Mesendoderm (in vitro differentiated cells): ENCODE results near the gene PCDHB16.
"Not testable (repeated sequence)": the region's sequence is repeated elsewhere in the genome, so short reads cannot be mapped to it uniquely, and the experiment has no call there.

Source experiments
- DNase-seq: peaks from one replicate; pipeline ENCODE4 v3.0.0; 2013
- H2AK5ac ChIP-seq: 2 replicates; pipeline ENCODE4 v1.6.1; 2013; ENCODE audit warnings: low read length, inconsistent platforms
- H2BK120ac ChIP-seq: 2 replicates; pipeline ENCODE4 v1.6.1; 2013; ENCODE audit warnings: low read depth, mild to moderate bottlenecking, low read length, moderate library complexity, mixed read lengths
- H2BK15ac ChIP-seq: replicated peaks from 2 replicates; pipeline ENCODE4 v1.6.1; 2013; ENCODE audit warnings: low read depth, mild to moderate bottlenecking, moderate library complexity
- H2BK5ac ChIP-seq: 2 replicates; pipeline ENCODE4 v1.6.1; 2013; ENCODE audit warnings: low read length, inconsistent platforms
- H3K18ac ChIP-seq: 2 replicates; pipeline ENCODE4 v1.6.1; 2013; ENCODE audit warnings: mild to moderate bottlenecking, low read length, mixed read lengths
- H3K23ac ChIP-seq: one replicate; pipeline ENCODE4 v1.6.1; 2013; ENCODE audit warnings: low read length
- H3K27ac ChIP-seq: 2 replicates; pipeline ENCODE4 v1.5.1; 2013; ENCODE audit warnings: low read depth, mild to moderate bottlenecking, inconsistent platforms, low read length, moderate library complexity
- H3K27me3 ChIP-seq: 2 replicates; pipeline ENCODE4 v1.6.1; 2013; ENCODE audit warnings: low read length, control low read depth, mild to moderate bottlenecking, inconsistent platforms; ENCODE audit not compliant: insufficient read depth, poor library complexity
- H3K36me3 ChIP-seq: 2 replicates; pipeline ENCODE4 v1.6.1; 2013; ENCODE audit warnings: low read length, inconsistent platforms; ENCODE audit not compliant: control insufficient read depth, insufficient read depth
- H3K4ac ChIP-seq: one replicate; pipeline ENCODE4 v1.6.1; 2013; ENCODE audit warnings: low read depth, mild to moderate bottlenecking, low read length, moderate library complexity
- H3K4me1 ChIP-seq: 2 replicates; pipeline ENCODE4 v1.6.1; 2013; ENCODE audit warnings: low read depth, low read length, inconsistent platforms; ENCODE audit not compliant: control insufficient read depth
- H3K4me2 ChIP-seq: 2 replicates; pipeline ENCODE4 v1.6.1; 2013; ENCODE audit warnings: low read length
- H3K4me3 ChIP-seq: 2 replicates; pipeline ENCODE4 v1.5.1; 2013; ENCODE audit warnings: mild to moderate bottlenecking, low read length
- H3K56ac ChIP-seq: one replicate; pipeline ENCODE4 v1.6.1; 2013; ENCODE audit warnings: low read length
- H3K79me1 ChIP-seq: 2 replicates; pipeline ENCODE4 v1.6.1; 2013; ENCODE audit warnings: low read length, inconsistent platforms
- H3K79me2 ChIP-seq: 2 replicates; pipeline ENCODE4 v1.6.1; 2013; ENCODE audit warnings: mild to moderate bottlenecking, low read length; ENCODE audit not compliant: control insufficient read depth, insufficient read depth
- H3K9ac ChIP-seq: 2 replicates; pipeline ENCODE4 v1.6.1; 2013; ENCODE audit warnings: low read length, inconsistent platforms
- H4K5ac ChIP-seq: one replicate; pipeline ENCODE4 v1.6.1; 2013; ENCODE audit warnings: low read length
- H4K8ac ChIP-seq: one replicate; pipeline ENCODE4 v1.6.1; 2013; ENCODE audit warnings: low read depth, mild to moderate bottlenecking, control low read depth, low read length, moderate library complexity
- WGBS: extraction: QIAGEN DNeasy Blood & Tissue Kit; methylation state at CpG from one replicate; pipeline ENCODE4 v1.1.7; 2013; ENCODE audit warnings: low lambda C conversion rate, missing lambda C conversion rate; ENCODE audit not compliant: insufficient coverage; ENCODE audit errors: extremely low coverage; 5-methylcytosine and 5-hydroxymethylcytosine counted together

Gene PCDHB16

GRCh38 chr5:141223112-141223783, 41.1 kb downstream of the PCDHB16 start, which contains the start of gene PCDHB14:
PCDHB14 (plus strand) TSS chr5:141223343; CDS start chr5:141223506, 163 bp downstream.
- Histone ChIP-seq H3K4me3 (no peak within 1 kb of the TSS), H3K4ac (peak within 1 kb of the TSS; percentile 81), H2BK5ac (no peak within 1 kb of the TSS), H2BK120ac (no peak within 1 kb of the TSS), H3K4me2 (no peak within 1 kb of the TSS), H2AK5ac (no peak within 1 kb of the TSS), H3K18ac (peak within 1 kb of the TSS; percentile 90), H3K9ac (peak within 1 kb of the TSS; percentile 54), H2BK15ac (no peak within 1 kb of the TSS), H3K56ac (peak within 1 kb of the TSS; percentile 71), H3K79me2 (no peaks in the 10 kb centered on the region), H3K27ac (no peak within 1 kb of the TSS), H4K5ac (no peak within 1 kb of the TSS), H3K23ac (no peak within 1 kb of the TSS), H3K79me1 (no peaks in the 10 kb centered on the region), H4K8ac (no peak within 1 kb of the TSS), H3K27me3 (no peaks in the 10 kb centered on the region), H3K4me1 (no peaks in the 10 kb centered on the region), H3K36me3 (no peaks in the 10 kb centered on the region)
- WGBS, result no CpG with 5 or more reads among the region's 15 CpGs
- DNase-seq, result peak; percentile 86

GRCh38 chr5:141224844-141225243, 42.7 kb downstream of the PCDHB16 start:
- not testable (repeated sequence) for H3K27ac ChIP-seq, H2BK5ac ChIP-seq, H3K9ac ChIP-seq, H4K8ac ChIP-seq, H3K18ac ChIP-seq, H2BK120ac ChIP-seq, H4K5ac ChIP-seq, H3K4ac ChIP-seq, H2AK5ac ChIP-seq, H3K4me3 ChIP-seq, H3K79me2 ChIP-seq, H3K79me1 ChIP-seq, H3K4me2 ChIP-seq, H3K4me1 ChIP-seq, DNase-seq, H3K23ac ChIP-seq, H2BK15ac ChIP-seq, H3K56ac ChIP-seq, H3K36me3 ChIP-seq, H3K27me3 ChIP-seq
- no CpG with 5 or more reads among the region's 40 CpGs for WGBS

- H3K27ac ChIP-seq, H3K4me2 ChIP-seq, H3K4me3 ChIP-seq, H2BK15ac ChIP-seq, H2BK5ac ChIP-seq, H4K8ac ChIP-seq, H3K27me3 ChIP-seq, H3K79me1 ChIP-seq, H3K18ac ChIP-seq, H3K36me3 ChIP-seq, H3K4me1 ChIP-seq, H2AK5ac ChIP-seq, DNase-seq, H3K9ac ChIP-seq, H3K56ac ChIP-seq, H3K79me2 ChIP-seq, H3K4ac ChIP-seq, H4K5ac ChIP-seq, H3K23ac ChIP-seq, H2BK120ac ChIP-seq: not testable (repeated sequence)
- WGBS, result no CpG with 5 or more reads among the region's 30 CpGs
These were observed 43.2 kb downstream of the PCDHB16 start for GRCh38 chr5:141225421-141225820.

GRCh38 chr5:141234109-141234667, 52.0 kb downstream of the PCDHB16 start:
- H2BK5ac ChIP-seq, result no peak overlapping the region
- H3K4me1 ChIP-seq, result no peaks in the 10 kb centered on the region
- H3K27ac ChIP-seq, result no peak overlapping the region
- no peaks in the 10 kb centered on the region for H3K27me3 ChIP-seq
- peak; percentile 11 for DNase-seq
- no peak overlapping the region for H2BK15ac ChIP-seq
- H3K36me3 ChIP-seq, result no peaks in the 10 kb centered on the region
- H2BK120ac ChIP-seq, result no peak overlapping the region
- no peak overlapping the region for H4K8ac ChIP-seq
- H3K4ac ChIP-seq, result no peak overlapping the region
- no peaks in the 10 kb centered on the region for H3K79me1 ChIP-seq
- no peak overlapping the region for H2AK5ac ChIP-seq
- no peak overlapping the region for H3K23ac ChIP-seq
- no peak overlapping the region for H3K18ac ChIP-seq
- H3K4me3 ChIP-seq, result no peak overlapping the region
- no peaks in the 10 kb centered on the region for H3K79me2 ChIP-seq
- H3K4me2 ChIP-seq, result no peak overlapping the region
- no peak overlapping the region for H3K9ac ChIP-seq
- no peak overlapping the region for H4K5ac ChIP-seq
- no CpG with 5 or more reads among the region's 15 CpGs for WGBS
- H3K56ac ChIP-seq, result no peak overlapping the region
